Tibial nerve (tissue), 4 donors: ENCODE results near the gene MYO6.

Experiments
- CTCF ChIP-seq, 5 experiments: fragments of 200-600 bp in 3 of 5; fragments of 450-650 bp in 2 of 5; sonication (generic) in 3 of 5; IDR thresholded peaks; one replicate each; pipeline ENCODE4 v1.5.1; 2016 to 2019; ENCODE audit warnings: antibody characterized with exemption in 5 of 5, mild to moderate bottlenecking in 3 of 5, moderate library complexity in 2 of 5
- EP300 ChIP-seq, 2 donors: sonication (generic); formaldehyde crosslinking; IDR thresholded peaks; one replicate each; pipeline ENCODE4 v1.6.1; 2017; ENCODE audit warnings: antibody characterized with exemption in 2 of 2, mild to moderate bottlenecking in 1 of 2

GRCh38 chr6:75884822-75885221 is 135.8 kb downstream of the MYO6 start:
- TF ChIP-seq CTCF (IDR thresholded peaks at IDR 0.05), result no peak
- no peak for TF ChIP-seq EP300 (IDR thresholded peaks at IDR 0.05)
